Activated naive CD8-positive, alpha-beta T cell treated with anti-CD3 and anti-CD28 coated beads, Interleukin-2, amount 10 ng/mL, durations not matched to agents 7 days and 5 days (primary cell): ENCODE measurements around the gene MZB1. TPM values are rescaled to one million over a fixed set of nuclear protein-coding genes. Genes with fewer than 3 reads are reported as not detected.

ENCODE experiments used
- ATAC-seq: fragments of 150-1000 bp; cut with Tn5 transposase; one replicate; pipeline ENCODE4 v1.10.0; 2021; ENCODE audit warnings: low read depth, moderate library complexity
- POLR2A ChIA-PET: fragments of 350-600 bp; sonication (Branson Sonifier 250); formaldehyde crosslinking; loops from one replicate; lab custom pipeline; 2021; ENCODE audit warnings: antibody characterized with exemption; lab: Charles Lee
- DNase-seq: peaks from one replicate; pipeline ENCODE4 v3.0.0; 2021
- H3K27ac Mint-ChIP-seq: one replicate; pipeline ENCODE4 v1.8.0; 2022; ENCODE audit warnings: mild to moderate bottlenecking, mixed read lengths
- H3K27me3 Mint-ChIP-seq: one replicate; pipeline ENCODE4 v1.8.0; 2022; ENCODE audit warnings: mild to moderate bottlenecking, moderate library complexity, mixed read lengths
- H3K36me3 Mint-ChIP-seq: one replicate; pipeline ENCODE4 v1.8.0; 2021; ENCODE audit warnings: mild to moderate bottlenecking, mixed read lengths
- H3K4me1 Mint-ChIP-seq: one replicate; pipeline ENCODE4 v1.8.0; 2021; ENCODE audit warnings: mixed read lengths
- H3K4me3 Mint-ChIP-seq: one replicate; pipeline ENCODE4 v1.8.0; 2022; ENCODE audit warnings: mild to moderate bottlenecking, moderate library complexity, mixed read lengths
- H3K9me3 Mint-ChIP-seq: one replicate; pipeline ENCODE4 v1.8.0; 2021; ENCODE audit warnings: mixed read lengths
- total RNA-seq, 2 experiments: library from RNA; stranded (reverse); gene quantifications; one replicate each; pipeline ENCODE4 v1.2.3, GENCODE V29; 2021

Gene MZB1
- total RNA-seq, 2 experiments from 2014 or later, result 21.8 to 22.6 TPM

DNA sequence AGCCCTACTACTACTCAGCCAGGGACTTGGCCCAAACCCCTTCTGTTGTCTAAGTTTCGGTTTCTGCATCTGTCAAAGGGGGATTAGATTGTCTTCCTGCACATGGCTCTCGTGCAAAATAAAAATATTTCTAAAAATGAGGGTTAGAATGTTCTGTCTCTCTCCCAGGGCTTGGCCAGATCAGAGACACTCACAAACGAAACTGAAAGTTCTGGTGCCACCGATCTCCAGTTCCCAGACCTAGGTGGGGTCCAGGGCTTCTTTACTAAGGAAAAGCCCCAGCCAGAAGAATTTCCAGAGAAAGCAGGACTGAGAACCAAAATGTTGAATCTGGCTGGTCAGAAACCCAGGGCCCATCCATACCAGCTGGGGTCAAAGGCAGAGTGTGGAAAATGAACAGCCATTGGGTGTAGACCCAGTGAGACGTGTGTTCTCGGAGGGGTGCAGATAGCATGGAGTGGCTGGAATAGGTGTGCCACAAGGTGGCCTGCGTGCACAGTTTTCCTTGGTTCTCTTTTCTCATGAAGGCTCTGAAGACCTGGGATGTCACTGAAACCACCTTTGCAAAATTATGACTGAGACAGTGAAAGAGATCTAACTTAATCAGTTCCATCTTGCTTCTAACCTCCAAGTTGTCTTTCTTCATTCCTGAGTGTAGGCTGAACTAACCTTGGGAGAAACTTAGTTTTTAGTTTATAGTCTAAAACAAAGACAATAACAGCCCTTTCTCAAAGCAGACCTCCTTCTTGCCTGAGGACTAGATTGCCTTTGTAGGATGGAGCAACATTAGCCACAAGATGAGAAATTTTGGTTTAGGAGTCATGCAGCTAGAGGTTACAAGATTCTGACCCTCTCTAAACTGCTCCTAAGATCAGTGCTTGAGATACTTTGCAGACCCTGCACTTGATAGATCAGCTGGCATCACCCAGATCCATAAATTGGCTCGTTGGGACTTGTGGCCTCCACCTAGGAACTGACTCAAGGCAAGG, 4.4 kb downstream of the MZB1 start:
- peak; percentile 6 for ATAC-seq
- peak overlapping the region; percentile 94 for H3K27ac Mint-ChIP-seq
- peak; percentile 26 for DNase-seq
- POLR2A ChIA-PET, result interaction anchor here (0.9 to 9.1 kb wide), 5 partner anchors 14 to 92 kb away, joined by 3 to 105 read pairs (median 9); partner anchors contain the start of genes MATR3 and PAIP2
- H3K9me3 Mint-ChIP-seq, result no peaks in the 10 kb centered on the region
- H3K27me3 Mint-ChIP-seq, result no peaks in the 10 kb centered on the region
- peak overlapping the region; percentile 80 for H3K4me3 Mint-ChIP-seq
- peaks cover 54% of the 10 kb centered on the region for H3K4me1 Mint-ChIP-seq
- peaks cover 6% of the 10 kb centered on the region for H3K36me3 Mint-ChIP-seq

DNA sequence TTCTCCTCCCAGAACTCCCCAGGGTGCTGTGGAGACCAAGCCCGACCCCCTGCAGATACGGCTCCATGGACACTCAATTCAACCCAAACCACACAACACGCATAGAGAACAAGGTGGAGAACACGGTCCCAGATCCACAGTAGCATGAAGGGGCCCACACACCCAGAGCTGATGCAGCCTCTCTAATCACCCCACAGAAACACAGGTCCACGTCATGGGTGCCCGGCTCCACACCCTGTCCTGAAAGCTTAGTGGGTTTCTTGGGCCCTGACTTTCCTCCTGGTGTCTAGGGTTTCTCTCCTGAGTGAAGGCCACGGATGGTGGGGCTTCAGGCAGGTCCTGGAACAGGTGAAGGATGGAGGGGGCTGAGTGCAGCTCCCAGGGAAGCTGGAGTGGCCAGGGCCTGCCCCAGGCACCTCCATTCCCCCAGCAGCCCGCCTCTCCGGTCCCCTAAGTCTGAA, 5.1 kb downstream of the MZB1 start:
- Mint-ChIP-seq H3K27ac (peak overlapping the region; percentile 94), H3K4me3 (peak overlapping the region; percentile 80), H3K27me3 (no peaks in the 10 kb centered on the region), H3K9me3 (no peaks in the 10 kb centered on the region), H3K4me1 (peaks cover 47% of the 10 kb centered on the region), H3K36me3 (peaks cover 6% of the 10 kb centered on the region)
- ATAC-seq (peak; percentile 1), DNase-seq (no peak)
- POLR2A ChIA-PET, result interaction anchor here (0.5 to 1.1 kb wide), 4 partner anchors 13 to 91 kb away, joined by 3 to 12 read pairs (median 6); partner anchors contain the start of genes MATR3 and PAIP2

DNA sequence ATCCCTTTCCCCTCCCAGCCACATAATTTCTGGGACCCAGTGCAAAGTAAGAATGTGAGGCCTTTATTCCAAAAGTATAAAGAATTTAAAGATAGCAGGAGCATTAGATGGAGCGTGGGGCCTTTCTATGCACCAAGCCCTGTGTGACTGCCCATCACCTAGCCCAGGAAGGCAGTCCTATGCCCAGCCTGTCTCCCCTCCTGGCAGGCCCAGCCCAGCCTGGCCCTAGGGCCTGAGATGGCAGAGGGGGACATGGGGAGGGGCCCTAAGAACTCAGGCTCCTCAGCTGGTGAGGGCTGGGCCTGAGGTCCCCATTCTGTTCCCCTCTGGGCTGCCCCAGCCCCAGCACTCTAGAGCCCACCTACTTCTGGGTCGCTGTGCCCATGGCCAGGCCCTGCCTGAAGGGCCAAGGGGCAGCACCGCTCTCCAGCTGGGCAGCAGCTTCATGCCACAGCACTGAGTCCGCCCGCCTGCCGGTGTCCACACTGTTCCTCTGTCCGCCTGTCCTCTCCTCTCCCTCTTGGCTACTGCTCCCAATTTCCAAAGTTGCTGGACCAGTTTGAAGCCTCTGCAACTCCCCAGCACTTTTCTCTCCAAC, 5.6 kb downstream of the MZB1 start:
- Mint-ChIP-seq H3K4me1 (peaks cover 47% of the 10 kb centered on the region), H3K9me3 (no peaks in the 10 kb centered on the region), H3K27me3 (no peaks in the 10 kb centered on the region), H3K4me3 (peak overlapping the region; percentile 80), H3K27ac (peak overlapping the region; percentile 94), H3K36me3 (peaks cover 4% of the 10 kb centered on the region)
- DNase-seq, result no peak
- POLR2A ChIA-PET, result interaction anchor here (0.5 to 1.1 kb wide), 4 partner anchors 13 to 91 kb away, joined by 3 to 12 read pairs (median 6); partner anchors contain the start of genes MATR3 and PAIP2
- no peak for ATAC-seq

DNA sequence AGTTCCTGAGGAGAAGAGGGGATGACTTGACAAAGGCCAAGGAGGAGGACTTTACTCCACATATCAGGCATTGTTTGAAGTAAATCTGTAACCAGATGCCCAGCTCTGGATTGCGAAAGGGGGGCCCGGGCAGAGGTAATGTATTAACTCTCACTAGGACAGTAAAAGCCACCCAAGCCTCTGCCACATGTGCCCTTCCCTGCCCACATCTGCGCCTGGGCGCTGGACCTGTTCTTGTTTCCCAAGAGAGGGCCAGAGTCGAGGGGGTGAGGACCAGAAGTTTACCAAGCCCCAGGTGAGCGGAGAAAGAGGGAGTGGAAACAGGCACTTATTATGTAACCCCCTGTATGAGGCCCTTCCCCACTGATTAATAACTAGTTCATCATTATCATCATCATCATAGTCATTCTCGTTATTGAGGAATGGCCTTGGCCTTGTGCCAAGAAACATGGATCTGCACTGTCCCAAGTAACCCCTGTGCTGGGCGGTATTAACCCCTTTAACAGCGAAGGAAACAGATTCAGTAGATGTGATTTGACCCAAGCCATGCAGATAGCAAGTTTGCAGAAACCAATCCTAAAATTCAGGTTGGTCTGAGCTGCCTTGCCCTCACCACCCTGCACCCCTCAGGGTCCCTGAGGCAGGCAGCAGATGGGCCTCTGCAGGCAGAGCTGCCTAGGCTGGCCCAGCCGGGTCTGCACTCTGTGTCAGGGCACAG, 6.3 kb downstream of the MZB1 start, which contains the start of gene SLC23A1:
Gene SLC23A1, minus strand, starts transcription at position 23 of the 718 bp plus-strand sequence. CDS start 44 bp downstream, outside the sequence.
- Mint-ChIP-seq H3K9me3 (no peaks in the 10 kb centered on the region), H3K4me1 (peaks cover 46% of the 10 kb centered on the region), H3K4me3 (no peak within 1 kb of the TSS), H3K27ac (peak within 1 kb of the TSS; percentile 94), H3K27me3 (no peaks in the 10 kb centered on the region), H3K36me3 (peaks cover 4% of the 10 kb centered on the region)
- DNase-seq (no peak), ATAC-seq (no peak)
- POLR2A ChIA-PET, result interaction anchor here (1.1 kb wide), 1 partner anchor 42 kb away, joined by 9 read pairs; the partner anchor contains the start of gene PAIP2

DNA sequence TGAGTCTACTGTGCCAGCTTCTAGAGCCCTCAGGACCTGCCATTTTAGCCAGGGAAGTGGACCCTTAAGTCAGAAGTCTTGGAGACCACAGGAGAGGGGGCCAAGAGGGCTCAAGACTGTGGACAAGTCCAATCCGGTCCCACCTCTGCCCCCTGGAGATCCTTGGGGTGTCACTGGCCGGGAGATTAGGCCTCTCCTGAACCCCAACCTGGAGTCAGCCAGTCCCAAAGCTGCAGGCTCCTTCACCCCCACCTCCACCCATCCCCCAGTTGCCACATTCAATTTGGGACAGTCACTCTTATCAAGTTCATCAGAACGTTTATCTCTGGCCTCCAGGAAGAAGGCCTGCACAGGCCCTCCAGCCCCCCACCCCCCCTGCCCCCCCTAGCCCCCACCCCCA, 6.9 kb downstream of the MZB1 start:
- H3K4me3 Mint-ChIP-seq, result no peak overlapping the region
- H3K27ac Mint-ChIP-seq, result no peak overlapping the region
- no peak for DNase-seq
- H3K9me3 Mint-ChIP-seq, result no peaks in the 10 kb centered on the region
- ATAC-seq, result no peak
- H3K27me3 Mint-ChIP-seq, result no peaks in the 10 kb centered on the region
- POLR2A ChIA-PET, result no interaction called here
- peaks cover 41% of the 10 kb centered on the region for H3K4me1 Mint-ChIP-seq
- H3K36me3 Mint-ChIP-seq, result peaks cover 4% of the 10 kb centered on the region

DNA sequence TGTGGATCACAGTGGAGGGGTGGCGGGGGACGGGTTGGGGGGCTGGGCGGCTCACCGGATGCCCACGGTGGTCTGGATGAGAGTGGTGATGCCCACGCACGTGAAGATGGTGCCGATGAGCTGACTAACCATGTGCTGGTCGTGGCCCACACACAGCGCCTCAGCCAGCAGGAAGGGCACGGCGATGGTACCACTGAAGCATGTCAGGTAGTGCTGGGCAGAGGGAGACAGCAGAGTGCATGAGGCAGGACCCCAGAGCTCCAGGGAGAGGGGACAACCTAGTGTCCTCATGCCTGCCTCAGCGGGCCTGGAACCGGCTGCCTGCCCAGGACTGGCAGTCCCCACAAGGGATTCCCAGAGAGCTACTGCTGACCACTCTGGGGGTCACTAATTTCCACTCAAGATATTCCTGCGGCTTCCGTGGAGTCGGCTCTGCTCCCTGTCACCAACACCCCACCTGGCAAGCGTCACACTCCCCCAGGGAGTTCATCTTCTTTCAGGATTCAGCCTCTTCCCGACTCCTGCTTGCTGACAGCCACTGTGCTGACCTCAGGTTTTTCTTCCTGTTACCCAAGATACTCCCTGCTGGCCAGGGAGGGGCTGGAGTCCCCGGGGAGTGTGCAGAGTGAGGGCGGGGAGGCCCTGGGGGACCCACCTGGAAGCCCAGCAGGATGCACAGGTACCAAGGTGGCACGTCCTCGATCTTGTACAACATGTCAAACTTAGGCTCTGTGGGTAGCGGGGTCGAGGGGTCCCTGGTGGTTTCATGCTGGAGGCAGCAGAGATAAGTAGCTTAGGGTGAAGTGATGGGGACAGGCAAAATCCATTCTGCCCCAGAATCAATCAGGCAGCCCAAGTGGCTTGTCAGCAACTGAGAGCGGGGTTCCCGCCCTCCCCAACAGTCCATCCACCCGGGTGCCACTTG, 7.6 kb downstream of the MZB1 start:
- H3K27ac Mint-ChIP-seq, result no peak overlapping the region
- DNase-seq (no peak), ATAC-seq (no peak)
- H3K9me3 Mint-ChIP-seq, result no peaks in the 10 kb centered on the region
- peaks cover 40% of the 10 kb centered on the region for H3K4me1 Mint-ChIP-seq
- POLR2A ChIA-PET, result interaction anchor here (0.7 kb wide), 1 partner anchor 14 kb away, joined by 3 read pairs; no protein-coding TSS in a partner anchor
- no peak overlapping the region for H3K4me3 Mint-ChIP-seq
- H3K27me3 Mint-ChIP-seq, result no peaks in the 10 kb centered on the region
- H3K36me3 Mint-ChIP-seq, result peaks cover 7% of the 10 kb centered on the region

DNA sequence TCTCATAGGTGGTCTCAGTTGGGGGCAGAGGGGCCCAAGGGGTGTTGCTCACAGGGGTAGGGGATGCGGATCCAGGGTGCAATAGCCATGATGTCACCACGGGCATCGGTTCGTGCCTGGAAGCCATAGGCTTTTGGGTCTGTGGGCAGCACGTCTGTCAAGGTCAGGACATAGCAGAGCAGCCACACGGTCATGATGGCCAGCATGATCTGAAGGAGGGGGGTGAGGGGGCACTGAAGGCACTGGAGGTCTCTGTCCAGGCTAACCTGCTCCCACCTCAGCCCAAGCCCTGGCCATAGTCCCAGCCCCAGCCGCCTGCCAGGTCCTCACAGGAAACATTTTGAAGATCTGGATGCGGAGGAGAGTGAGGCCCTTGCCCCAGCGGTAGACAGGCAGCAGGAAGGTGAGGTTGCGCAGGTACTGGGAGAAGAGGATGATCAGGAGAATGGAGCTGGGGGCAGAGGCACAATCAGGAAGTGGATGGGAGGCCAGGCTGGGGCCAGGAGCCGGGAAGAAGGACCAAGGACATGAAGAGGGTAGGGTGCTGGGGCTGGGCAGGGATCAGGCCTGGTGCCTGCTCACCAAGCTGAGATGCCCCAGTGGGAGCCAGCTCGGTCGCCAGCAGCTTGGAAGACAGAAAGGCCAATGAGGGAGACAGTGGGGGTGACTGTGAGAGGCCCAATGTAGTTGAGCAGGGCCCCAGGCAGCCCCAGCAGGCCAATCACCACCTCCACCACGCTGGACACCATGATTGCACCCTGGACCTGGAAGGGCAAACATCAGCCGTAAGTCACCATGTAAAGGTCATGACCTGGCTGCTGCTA, 9.9 kb downstream of the MZB1 start:
- POLR2A ChIA-PET, result interaction anchor here (1.0 kb wide), 1 partner anchor 12 kb away, joined by 3 read pairs; no protein-coding TSS in a partner anchor
- H3K27me3 Mint-ChIP-seq, result no peaks in the 10 kb centered on the region
- H3K9me3 Mint-ChIP-seq, result no peaks in the 10 kb centered on the region
- no peak for DNase-seq
- H3K4me1 Mint-ChIP-seq, result peaks cover 24% of the 10 kb centered on the region
- H3K27ac Mint-ChIP-seq, result peak overlapping the region; percentile 2
- H3K36me3 Mint-ChIP-seq, result peaks cover 8% of the 10 kb centered on the region
- no peak overlapping the region for H3K4me3 Mint-ChIP-seq
- no peak for ATAC-seq

DNA sequence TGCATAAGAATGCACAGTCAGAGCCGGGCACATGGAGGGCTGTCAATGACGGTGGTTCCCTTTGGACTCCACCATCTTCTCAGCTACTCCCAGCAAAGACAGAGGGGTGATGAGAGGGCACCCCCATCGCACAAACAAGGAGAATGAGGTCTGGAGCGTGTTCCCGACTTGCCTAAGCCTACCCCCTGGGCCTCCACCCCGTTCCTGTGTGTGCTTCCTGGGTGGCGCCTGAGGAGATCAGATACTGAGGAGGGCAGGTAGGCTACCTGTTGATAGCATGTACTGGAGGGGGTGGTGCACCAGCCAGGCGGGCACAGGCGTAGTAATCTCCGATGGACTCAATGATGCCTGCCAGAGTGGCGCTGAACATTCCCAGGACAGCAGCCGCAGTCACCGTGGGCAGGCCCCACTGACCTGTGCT, 10.8 kb downstream of the MZB1 start:
- Mint-ChIP-seq H3K9me3 (no peaks in the 10 kb centered on the region), H3K27ac (no peak overlapping the region)
- POLR2A ChIA-PET, result interaction anchor here (0.7 to 0.8 kb wide), 2 partner anchors 9 to 85 kb away, joined by 3 read pairs; partner anchors contain the start of gene MATR3

DNA sequence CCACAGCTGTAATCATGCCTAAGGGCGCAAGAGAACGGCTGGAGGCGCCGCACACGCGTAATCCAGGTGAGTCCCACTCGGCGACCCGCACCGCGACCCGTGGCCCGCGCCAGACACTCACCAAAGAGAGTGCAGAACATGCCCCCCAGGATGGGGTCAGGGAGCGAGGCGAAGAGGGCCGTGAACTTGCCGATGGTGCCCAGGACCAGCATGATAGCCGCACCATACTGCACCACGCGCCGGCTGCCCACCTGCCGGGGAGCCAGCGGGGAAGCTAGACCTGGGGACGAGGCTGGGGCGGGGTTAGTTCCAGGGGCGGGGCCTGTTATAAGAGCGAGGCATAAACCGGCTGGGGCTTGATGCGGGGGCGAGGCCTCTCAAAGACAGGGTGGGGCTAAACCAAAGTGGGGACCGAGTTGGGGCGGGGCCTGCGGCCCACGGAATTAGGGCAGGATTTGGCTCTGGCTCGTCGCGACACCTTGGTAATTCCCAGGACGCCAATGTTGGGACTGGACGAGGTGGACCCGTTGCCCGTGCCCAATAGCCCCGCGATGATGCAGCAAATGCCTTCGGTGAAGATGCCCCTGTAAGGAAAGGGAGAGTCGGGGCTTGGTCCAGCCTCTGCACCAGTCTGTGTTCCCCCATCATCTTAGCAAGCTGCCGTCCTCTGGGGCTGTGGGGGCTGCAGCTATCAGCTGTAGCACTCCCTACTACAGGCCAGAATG, 11.4 kb downstream of the MZB1 start:
- H3K4me1 Mint-ChIP-seq, result peaks cover 16% of the 10 kb centered on the region
- peaks cover 15% of the 10 kb centered on the region for H3K36me3 Mint-ChIP-seq
- DNase-seq, result no peak
- no peak overlapping the region for H3K27ac Mint-ChIP-seq
- no peak overlapping the region for H3K4me3 Mint-ChIP-seq
- POLR2A ChIA-PET, result interaction anchor here (0.8 kb wide), 1 partner anchor 10 kb away, joined by 3 read pairs; no protein-coding TSS in a partner anchor
- no peak for ATAC-seq
- no peaks in the 10 kb centered on the region for H3K9me3 Mint-ChIP-seq
- H3K27me3 Mint-ChIP-seq, result no peaks in the 10 kb centered on the region

More for the DNA sequence above, 10.8 kb downstream of the MZB1 start:
- DNase-seq, result peak; percentile 22
- H3K27me3 Mint-ChIP-seq, result no peaks in the 10 kb centered on the region
- no peak overlapping the region for H3K4me3 Mint-ChIP-seq
- peaks cover 17% of the 10 kb centered on the region for H3K4me1 Mint-ChIP-seq
- ATAC-seq, result no peak
- H3K36me3 Mint-ChIP-seq, result peaks cover 10% of the 10 kb centered on the region

DNA sequence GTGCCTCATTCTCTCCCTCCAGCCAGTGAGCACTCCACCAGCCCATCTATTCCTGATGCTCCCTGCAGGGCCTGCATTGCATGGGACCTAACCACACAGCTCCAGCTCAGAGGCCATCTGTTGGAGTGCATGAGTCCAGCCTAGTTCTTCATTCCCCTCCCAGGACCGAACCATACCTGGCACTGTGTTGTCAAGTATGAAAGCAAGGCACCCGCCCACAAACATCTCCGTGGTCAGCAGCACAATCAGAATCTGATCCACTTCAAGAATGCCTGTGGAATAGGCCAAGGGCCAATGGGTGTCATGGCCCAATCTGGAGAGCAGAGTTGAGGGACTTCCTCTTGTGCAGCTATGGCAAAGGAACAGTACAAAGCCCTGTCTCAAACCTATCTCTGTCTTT, 12.5 kb downstream of the MZB1 start:
- Mint-ChIP-seq H3K4me3 (no peak overlapping the region), H3K4me1 (peaks cover 15% of the 10 kb centered on the region), H3K27me3 (no peaks in the 10 kb centered on the region), H3K36me3 (peaks cover 20% of the 10 kb centered on the region), H3K9me3 (no peaks in the 10 kb centered on the region), H3K27ac (no peak overlapping the region)
- no peak for ATAC-seq
- DNase-seq, result no peak
- POLR2A ChIA-PET, result interaction anchor here (0.9 to 1.2 kb wide), 2 partner anchors 12 to 14 kb away, joined by 3 to 4 read pairs; partner anchors contain the start of gene MZB1
